HG02678 (cell line): ENCODE data around the gene HOXC11.
A peak's percentile ranks its signal among the peaks of the same experiment; 100 is the strongest.

Experiments used
- ATAC-seq: cut with Tn5 transposase; IDR thresholded peaks from one replicate; pipeline ENCODE4 v1.9.1; 2021; ENCODE audit warnings: mild to moderate bottlenecking, moderate library complexity; ENCODE audit not compliant: unreplicated experiment

HOXC11 gene

DNA sequence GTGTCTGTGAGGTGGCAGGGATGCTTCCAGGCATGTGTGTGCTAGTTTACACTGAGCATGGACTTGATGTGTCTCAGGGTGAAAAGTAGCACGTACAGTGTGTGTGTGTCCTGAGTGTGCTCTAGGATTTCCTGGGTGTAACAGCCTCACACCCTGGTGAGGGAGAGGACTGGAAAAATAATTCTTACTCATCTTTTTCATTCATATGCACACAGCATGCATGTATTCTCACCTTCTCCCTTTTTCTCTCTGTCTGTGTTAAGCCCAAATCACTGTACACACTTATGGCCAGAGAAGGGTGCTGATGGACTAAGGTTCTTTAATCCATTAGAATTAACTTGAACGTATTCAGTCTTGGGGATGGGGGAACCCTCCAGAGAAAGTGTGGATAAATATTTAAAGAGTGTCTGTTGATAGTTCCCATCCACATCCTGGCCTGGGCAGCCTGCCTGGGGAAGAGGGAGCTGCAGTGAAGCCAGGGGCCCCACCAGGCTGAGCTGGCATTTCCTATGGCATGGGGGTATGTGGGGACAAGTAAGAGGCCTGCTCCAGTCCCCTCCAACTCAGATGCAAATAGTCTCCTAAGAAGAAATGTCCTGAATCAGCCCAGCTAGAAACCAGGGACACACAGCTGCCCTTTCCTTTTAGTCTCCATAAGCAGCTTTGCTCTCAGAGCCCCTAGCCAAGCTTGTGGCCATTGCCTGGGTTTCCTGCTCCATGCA is 34.8 kb downstream of the HOXC11 start:
- no peak for ATAC-seq

DNA sequence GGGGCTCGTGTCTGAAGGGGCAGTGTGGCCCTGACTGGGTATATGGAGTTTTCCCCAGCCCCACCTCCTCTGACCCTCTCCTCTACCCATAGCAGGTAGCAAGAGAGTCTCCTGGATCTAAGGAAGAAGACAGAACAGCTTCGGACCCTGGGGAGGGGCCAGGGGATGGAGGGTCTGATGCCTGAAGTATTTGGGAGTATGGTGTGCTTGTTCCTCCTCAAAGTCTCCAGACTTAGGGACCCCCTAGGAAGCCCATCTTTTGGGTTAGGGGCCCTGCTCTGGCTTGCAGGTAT is 35.3 kb downstream of the HOXC11 start:
- no peak for ATAC-seq

GRCh38 chr12:54009171-54010052 is 36.5 kb downstream of the HOXC11 start:
- no peak for ATAC-seq

DNA sequence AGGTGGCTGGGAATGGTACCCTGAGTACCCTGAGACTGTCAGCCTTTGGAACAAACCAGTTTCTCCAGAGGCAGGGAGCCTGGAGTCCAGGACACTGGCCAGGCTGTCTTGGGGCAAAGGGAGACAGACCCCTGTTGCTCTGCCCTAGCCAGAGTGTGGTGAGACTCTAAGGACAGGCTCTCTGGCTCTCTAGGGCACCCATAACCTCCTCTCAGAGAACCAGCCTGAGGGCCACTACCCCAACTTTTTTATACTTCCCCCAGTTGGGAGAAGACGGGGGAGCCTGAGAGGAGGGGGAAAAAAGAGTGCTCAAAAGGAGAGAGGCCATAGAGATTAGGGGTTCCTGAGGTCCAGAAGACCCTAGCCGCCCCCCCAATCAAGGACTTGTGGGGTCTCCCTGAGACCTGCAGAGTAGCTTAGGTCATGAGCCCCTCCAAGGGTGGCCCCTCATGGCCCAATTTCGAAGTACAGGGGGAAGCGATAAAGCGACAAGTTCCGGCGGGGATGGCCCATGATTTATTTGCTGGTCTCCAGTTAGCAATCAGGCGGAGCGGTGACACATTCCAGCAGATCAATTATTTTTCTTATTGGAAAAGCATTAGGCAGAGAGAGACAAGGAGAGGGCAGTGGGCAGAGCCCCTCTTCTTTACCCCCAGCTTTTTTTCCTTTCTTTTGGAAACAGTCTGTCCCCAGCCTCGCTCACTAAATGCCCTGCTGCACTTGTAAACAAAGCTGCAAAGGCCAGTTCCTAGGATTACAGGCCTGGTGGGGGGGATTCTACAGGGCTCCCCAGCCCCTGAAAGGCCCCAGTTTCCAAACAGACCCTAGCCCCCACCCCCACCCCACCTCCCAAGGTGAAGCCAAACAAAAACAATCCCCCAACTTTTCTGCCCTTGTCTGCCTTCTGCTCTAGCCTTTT is 37.4 kb downstream of the HOXC11 start:
- ATAC-seq, result no peak

DNA sequence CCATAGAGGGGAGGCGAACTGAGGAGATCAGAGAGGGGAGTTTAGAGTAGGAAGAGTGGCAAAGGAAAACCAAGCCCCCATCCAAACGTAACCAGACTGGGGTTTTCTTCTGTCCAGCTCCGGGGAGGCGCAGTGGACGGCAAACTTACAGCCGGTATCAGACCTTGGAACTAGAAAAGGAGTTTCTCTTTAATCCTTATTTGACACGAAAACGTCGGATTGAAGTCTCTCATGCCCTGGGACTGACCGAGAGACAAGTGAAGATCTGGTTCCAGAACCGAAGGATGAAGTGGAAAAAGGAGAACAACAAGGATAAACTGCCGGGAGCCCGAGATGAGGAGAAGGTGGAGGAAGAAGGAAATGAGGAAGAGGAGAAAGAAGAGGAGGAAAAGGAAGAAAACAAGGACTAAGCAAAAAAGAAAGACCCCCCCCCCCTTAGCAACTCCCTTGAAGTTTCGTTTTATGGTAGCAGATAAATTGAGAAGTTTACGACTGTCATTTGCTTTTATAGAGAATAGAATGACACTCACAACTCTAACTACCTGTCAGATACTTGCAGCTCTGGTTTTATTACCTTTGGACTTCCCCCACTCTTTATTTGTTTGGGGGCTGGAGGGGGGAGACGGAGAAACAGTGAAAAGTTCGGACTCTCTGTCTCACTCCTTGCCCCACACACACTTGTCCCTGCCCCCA is 38.2 kb downstream of the HOXC11 start:
- ATAC-seq, result no peak

DNA sequence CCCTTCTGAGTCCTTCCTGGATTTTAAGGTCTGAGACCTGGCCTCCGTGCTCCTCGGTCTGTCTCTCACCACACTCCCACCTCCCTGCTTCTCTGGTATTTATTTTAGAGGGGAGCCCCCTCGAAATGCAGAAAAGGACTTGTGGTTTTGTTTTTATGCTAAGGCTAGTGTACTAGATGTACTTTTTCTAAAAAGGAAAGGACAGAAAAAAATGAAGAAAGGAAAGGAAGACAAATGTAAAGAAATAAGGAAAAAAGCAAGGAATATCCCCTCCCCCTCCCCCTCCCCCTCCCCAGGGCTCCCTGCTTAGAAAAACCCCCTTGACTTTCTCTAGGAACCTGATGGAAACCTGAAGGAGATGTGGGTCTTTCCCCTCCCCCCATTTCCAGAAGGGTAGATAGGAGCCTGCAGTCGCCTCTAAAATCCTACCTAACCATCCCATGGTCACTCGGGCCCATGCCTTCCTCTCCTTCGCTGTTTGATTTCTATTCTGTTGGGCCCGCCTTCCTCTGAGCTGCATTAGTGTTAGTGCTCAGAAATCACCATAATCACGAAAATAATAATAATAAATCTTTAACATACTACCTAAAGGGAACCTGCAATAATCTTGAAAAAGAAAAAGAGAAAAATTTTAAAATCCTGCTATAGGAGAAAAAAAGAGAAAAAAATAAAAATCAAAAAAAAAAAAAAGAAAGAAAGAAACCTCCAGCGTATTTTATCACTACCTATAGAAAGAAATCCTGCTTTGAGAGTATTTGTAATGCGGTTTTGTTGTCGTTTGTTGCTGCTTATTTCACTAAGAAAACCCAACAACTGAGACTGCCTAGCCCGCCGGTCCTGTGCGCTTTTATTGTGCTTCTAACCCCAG is 39.0 kb downstream of the HOXC11 start:
- ATAC-seq, result no peak

GRCh38 chr12:54012631-54013409 is 39.9 kb downstream of the HOXC11 start:
- no peak for ATAC-seq

- no peak for ATAC-seq
Measured at GRCh38 chr12:54014377-54015017, 41.6 kb downstream of the HOXC11 start.

DNA sequence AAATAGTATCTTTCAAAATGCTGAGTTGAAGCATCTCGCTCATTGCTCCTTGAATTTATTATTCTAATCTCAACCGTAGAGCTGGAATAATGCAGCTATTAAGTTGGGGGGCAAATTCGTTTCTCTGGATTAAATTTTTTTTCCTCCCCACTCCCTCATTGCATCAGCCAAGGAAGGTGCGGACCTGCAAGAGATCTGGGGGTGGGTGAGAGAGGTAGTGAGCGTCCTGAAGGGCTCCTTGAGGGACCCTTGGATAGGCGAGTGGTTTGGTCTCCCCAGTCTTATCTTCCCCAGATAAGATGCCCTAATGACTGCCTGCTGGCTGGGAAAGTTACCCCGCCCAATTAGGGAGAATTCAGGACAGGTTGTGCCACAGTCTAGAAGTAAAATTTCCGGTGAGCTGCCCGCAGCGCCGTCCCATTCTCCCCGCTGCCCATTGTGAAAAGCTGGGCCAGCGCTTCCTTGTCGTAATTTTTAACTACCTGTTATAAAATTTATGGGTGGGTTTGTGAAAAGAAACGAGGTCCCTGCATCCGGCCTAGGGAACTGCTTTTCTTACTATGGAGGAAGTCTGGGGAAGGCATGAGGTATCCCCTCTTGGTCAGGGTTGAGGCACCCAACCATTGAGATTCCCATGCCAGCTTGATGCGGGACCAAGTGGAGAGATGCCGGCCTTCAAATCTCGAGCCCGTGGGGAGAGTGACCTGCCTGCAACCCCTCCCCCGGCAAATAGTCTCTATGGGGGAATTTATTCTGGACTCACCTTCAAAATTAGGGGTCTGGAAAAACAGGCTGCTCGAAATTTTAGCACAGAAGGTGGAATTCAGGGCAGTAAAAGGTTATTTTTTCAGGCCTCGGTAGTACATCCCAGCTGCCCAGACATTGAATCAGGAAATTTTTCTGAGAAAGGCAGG is 42.3 kb downstream of the HOXC11 start:
- no peak for ATAC-seq

DNA sequence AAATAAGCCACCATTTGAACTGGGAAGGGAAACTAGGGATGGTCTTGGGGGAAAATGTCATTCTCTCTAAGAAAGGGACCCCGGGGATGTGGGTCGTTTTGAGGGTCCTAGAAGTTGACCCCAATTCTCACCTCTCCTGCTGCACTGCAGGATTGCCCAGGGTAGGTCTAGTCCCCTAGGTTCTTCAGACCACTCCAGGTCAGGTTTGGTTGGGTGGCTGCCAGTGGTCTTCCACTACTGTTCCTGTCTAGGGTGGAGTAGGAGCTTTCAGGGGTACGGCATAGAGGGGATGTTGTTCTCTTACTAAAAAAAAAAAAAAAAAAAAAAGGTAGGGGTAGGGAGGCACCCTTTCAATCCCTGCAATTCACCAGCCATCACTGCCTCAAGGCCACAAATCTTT is 43.1 kb downstream of the HOXC11 start:
- no peak for ATAC-seq

- no peak for ATAC-seq
Measured at GRCh38 chr12:54016478-54016964, 43.6 kb downstream of the HOXC11 start.

GRCh38 chr12:54017027-54017788 is 44.3 kb downstream of the HOXC11 start:
- peak; percentile 14 for ATAC-seq

GRCh38 chr12:54017878-54018467 is 45.0 kb downstream of the HOXC11 start:
- peak; percentile 75 for ATAC-seq

- ATAC-seq, result no peak
Measured at GRCh38 chr12:54018468-54018984, 45.6 kb downstream of the HOXC11 start.

- no peak for ATAC-seq
Measured at GRCh38 chr12:54019091-54019811, 46.3 kb downstream of the HOXC11 start.
